NCI-H748 (cell line): ENCODE measurements around the gene GRK5.
A peak's percentile ranks its signal among the peaks of the same experiment; 100 is the strongest.

Source experiments
- DNase-seq: peaks from one replicate; lab custom pipeline; 2025; ENCODE audit not compliant: unreplicated experiment; lab: John Stamatoyannopoulos, UW

The GRK5 gene

DNA sequence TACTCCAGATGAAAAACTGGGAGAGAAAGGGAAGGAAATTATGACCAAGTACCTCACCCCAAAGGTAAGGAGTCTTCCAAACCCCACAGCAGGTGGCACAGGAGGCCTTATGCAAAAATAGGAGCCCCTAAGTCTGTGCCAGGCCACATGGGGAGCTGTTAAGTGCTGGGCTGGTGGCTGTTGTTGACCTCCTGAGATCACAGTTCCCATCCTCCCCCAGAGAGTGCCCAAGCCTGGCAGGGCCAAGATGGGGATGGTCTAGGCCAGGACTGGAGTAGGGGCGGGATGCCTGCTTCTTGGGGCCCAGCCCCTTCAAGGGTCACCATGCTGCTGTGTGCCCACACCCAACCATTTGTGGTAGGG lies 189.3 kb downstream of the GRK5 start:
- DNase-seq = no peak

- no peak for DNase-seq
Observed at GRCh38 chr10:119397416-119397815, 190.0 kb downstream of the GRK5 start.

- no peak for DNase-seq
Observed at GRCh38 chr10:119398996-119399395, 191.6 kb downstream of the GRK5 start.

- DNase-seq = no peak
Observed at GRCh38 chr10:119399466-119399865, 192.1 kb downstream of the GRK5 start.

DNA sequence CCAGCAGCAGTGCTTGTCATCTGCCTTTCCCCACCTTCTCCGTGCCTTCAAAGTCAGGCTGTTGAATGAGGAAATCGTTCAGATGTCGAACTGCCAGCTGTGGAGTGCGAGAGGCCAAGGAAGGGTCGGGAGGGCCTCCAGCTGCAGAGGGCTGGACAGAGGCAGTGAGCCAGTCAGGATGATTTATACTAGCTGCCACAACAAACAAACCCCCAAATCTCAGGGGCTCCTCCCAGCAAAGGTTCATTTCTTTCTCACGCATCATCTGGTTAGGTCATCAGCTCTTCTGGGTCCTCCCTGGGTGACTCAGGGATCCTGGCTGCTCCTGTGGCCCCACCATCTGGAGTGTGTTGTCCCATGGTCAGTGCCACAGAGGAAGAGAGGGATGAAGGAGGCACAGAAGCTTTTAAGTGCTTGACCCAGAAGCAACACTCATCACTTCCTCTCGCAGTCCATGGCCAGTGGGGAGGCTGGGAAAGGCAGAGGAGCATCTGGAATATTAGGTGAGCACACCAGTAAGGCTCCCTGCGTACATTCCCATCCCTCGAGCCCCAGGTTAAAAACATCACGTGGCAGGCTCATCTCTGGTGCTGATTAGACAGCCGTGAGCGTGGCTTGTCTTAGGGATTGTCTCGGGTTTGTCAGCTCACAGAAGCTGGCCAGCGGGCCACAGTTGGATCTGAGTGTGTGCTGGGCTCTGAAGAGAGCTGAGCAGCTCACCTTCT lies 194.5 kb downstream of the GRK5 start:
- DNase-seq = no peak

DNA sequence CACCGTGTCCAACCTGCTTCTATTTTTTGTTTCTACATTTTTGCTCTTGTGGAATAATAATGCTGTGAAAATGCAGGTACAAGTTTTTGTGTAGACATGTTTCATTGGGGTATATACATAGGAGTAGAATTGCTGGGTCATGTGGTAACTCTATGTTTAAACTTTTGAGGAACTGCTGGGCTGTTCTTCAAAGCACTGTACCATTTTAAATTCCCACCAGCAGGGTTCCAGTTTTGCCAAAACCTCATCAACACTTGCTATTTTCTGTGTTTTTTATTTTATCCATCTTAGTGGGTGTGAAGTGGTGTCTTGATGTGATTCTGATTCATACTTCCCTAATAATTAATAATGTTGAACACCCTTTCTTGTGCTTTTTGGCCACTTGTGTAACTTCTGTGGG lies 196.6 kb downstream of the GRK5 start:
- no peak for DNase-seq

- no peak for DNase-seq
Observed at GRCh38 chr10:119404719-119405519, 197.5 kb downstream of the GRK5 start.

DNA sequence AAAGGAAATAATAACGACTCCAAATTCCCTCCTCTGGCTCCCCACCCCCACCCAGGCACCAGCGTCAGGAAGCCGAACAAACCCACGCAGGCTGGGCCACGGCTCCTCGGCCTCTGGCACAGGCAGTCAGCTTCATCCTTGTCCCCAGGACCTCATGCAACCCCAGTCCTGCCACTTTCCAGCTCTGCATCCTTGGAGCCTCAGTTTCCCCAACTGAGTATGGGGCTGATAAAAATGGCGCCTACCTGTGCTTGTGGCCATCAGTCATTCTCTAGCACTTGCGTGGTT lies 198.1 kb downstream of the GRK5 start:
- no peak for DNase-seq

DNA sequence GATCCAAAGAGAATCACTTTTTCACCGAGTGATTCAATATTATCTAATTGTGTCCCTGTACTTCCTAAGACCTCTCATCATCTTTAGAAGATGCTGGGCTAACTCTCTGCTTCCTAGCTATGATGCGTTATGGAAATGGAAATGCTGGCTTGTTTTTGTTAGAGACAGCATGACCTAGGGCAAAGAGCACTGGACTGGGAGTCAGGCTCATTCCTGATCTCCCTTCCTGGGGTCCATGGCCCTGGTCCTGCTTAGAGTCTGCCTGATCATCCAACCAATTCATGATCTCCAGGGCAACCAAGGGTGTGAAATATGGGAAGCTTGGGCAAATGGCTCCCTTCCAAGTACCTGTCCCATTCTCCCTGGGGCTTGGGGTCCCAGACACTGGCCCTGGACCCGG lies 198.8 kb downstream of the GRK5 start:
- DNase-seq = no peak

DNA sequence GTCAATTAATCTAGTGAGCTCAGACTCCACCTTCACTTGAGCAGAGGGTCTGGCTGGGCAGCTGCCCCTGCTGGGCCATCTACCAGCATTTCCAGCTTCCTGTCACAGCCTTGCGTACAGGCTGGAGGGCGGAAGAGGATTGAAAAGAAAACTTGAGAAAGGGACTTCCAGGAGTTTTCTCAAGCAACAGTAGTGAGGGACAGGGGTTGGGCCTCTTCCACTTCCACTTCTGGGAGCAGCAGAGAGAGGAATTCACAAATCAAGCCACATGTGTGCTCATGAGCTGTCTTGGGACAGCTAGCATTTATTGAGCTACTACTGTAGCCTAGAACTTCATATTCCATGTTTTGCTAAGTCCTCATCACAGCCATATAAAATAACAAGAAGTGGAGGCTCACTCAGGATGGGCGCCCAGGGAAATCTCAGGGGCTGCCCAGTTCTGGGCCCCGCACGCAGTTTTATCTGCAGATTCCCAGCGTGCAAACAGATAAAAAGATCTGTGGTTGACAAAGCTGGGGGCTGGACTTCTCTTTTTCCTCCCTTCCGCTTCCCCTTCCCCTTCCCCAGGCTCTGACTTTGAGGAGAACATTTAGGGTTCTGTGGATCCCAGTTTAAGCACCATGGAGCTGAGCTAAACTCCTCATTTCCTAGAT lies 199.4 kb downstream of the GRK5 start:
- DNase-seq = no peak

DNA sequence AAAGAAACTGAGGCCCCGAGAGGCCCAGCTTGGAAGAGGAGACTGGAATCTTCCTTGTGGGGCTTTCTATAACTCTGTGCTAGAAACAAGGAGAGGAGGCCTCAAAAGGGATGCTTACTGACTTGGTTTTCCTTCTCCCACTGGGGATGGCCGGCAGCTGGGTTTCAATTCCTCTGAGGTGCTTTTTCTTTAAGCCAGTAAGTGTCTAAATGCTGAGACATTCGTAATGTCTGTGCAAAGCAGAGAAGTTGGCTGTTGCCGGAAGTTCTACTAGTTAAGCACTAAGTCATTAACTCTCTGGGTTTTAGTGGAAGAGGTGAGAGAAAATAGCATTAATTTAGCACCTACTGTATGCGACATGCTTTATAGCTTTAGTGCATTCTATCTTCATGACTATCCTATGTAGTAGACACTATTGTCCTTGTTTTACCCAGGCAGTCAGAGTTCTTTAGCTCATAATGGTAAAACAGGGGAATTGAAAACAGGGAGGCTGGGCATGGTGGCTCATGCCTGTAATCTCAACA lies 199.9 kb downstream of the GRK5 start:
- no peak for DNase-seq

GRCh38 chr10:119408072-119408471 lies 200.7 kb downstream of the GRK5 start:
- no peak for DNase-seq

- no peak for DNase-seq
Observed at GRCh38 chr10:119408969-119409371, 201.6 kb downstream of the GRK5 start.

DNA sequence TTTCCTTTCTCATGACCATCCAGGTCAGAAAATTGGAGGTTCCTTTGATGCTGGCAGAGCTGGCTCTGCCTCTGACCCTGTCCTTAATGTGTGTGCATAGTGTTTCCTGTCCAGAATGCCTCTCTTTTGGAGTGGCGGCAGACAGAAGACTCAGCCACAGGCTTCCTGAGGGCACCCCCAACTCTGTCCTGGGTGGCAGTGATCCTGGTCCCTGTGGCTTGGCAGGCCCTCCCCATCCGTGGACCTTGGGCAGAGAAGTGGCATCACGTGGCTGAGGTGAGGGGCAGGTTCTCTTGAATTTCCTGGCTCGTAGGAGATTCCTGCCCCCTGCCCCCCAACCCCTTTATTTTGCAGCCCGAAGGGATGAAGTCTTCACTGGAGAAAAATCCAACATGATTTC lies 202.0 kb downstream of the GRK5 start:
- DNase-seq = no peak

GRCh38 chr10:119409906-119410305 lies 202.5 kb downstream of the GRK5 start:
- peak; percentile 19 for DNase-seq

GRCh38 chr10:119410361-119411116 lies 203.2 kb downstream of the GRK5 start:
- no peak for DNase-seq

DNA sequence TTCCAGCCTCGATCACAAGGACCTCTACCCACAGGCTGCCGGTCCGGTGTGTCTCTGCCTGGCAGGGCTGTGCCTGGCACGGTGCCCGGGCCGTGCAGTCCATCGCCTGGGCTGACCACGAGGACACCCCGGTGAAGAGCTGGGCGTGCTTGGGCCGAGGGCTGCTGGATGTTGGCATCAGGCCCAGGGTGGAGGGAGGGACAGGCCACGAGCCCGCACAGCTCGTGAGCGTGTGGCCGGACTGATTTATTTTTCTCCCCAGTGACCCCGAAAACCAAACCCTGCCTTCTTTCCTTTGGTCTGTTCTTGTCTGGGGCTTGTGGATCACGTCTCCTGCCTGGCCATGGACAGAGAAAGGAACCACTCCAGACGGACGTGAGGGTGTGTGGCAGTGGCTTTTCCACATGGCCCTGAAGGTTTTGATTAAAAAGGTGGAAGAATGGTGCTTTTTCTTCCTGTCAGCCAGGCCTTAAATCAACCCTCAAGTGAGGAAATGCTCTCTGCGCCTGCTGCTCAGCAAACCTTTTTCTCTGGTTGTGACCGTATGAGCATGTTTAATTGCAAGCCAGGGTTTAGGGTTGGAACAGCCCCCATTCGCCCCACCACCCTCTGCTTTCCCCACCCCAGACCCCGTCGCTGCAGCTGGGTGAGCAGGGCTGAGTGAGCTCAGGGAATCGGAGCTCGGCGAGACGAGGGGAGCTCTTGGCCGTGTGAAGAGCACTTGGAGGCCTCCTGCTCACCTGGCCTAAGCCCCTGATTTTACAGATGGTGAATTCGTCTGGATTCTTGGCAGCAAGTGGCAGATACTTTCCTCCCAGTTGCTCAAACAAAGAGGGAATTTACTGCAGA lies 205.1 kb downstream of the GRK5 start:
- no peak for DNase-seq

- DNase-seq = no peak
Observed at GRCh38 chr10:119413093-119413453, 205.7 kb downstream of the GRK5 start.

GRCh38 chr10:119413471-119414080 lies 206.2 kb downstream of the GRK5 start:
- DNase-seq = no peak

- DNase-seq = peak; percentile 32
Observed at GRCh38 chr10:119414081-119414611, 206.8 kb downstream of the GRK5 start.
